Measurements from ENCODE around the gene CCBE1. TPM values are rescaled to one million over a fixed set of nuclear protein-coding genes. Genes with fewer than 3 reads are reported as not detected.

Gene CCBE1
- total and polyA plus RNA-seq, 9 of the 15 experiments (the other 6 are each of a cell fraction or from before 2014, with no cell fraction given): 0.20 TPM; not detected in 8

- peaks cover 0 to 5% of the 10 kb centered on the region in 2 experiments; a peak in 3 of 5 replicates for H3K27me3 ChIP-seq (ENCODE audit: control insufficient read depth in 2 of 2, insufficient read depth in 2 of 2, low read length in 2 of 2)
- no peak overlapping the region for H3K27ac ChIP-seq (ENCODE audit: extremely low read depth, low read depth, low read length)
- 1% methylated on average over 8 of the region's 8 CpGs for WGBS (ENCODE audit: insufficient coverage, low coverage, missing lambda C conversion rate)
- CTCF ChIA-PET (ENCODE audit: low intra/inter-chr PET ratio): no interaction called here
- H3K9me1 ChIP-seq (ENCODE audit: control insufficient read depth, insufficient read depth, low read length): no peaks in the 10 kb centered on the region
- H3K9me3 ChIP-seq (replicated peaks; ENCODE audit: control insufficient read depth, insufficient read depth, low read depth, low read length): no peaks in the 10 kb centered on the region
- DNase-seq (ENCODE audit: extremely low read depth in 1 of 4, low spot score in 3 of 4): no peak
- H4K20me1 ChIP-seq (replicated peaks; ENCODE audit: control insufficient read depth, insufficient read depth, low read length): no peaks in the 10 kb centered on the region
- no peaks in the 10 kb centered on the region for H3K36me3 ChIP-seq (ENCODE audit: control insufficient read depth, insufficient read depth, low read length)
- H3K4me1 ChIP-seq (replicated peaks in 1 of 2; ENCODE audit: control insufficient read depth in 2 of 2, insufficient read depth in 2 of 2, low read length in 2 of 2): no peaks in the 10 kb centered on the region
- H2AFZ ChIP-seq (ENCODE audit: low read depth, low read length): no peak overlapping the region
- no peak overlapping the region for H3K4me2 ChIP-seq (ENCODE audit: insufficient read depth, low read length)
- POLR2A ChIA-PET: no interaction called here
- no peak overlapping the region for H3K4me3 ChIP-seq
- in situ Hi-C loops (cut with MboI) (no loop called here), intact Hi-C loops (cut with micrococcal nuclease) (no loop called here)
- no peaks in the 10 kb centered on the region for H3K79me2 ChIP-seq (ENCODE audit: control insufficient read depth, insufficient read depth, low read length)
- no peak for FAIRE-seq
- no peak for ATAC-seq
- no peak overlapping the region for H3K9ac ChIP-seq (ENCODE audit: insufficient read depth in 1 of 2, low read depth in 2 of 2, low read length in 2 of 2)
- BruUV-seq (replicated peaks): no TSS peak
- TF ChIP-seq MXD1 (CRISPR knock-in tag; IDR thresholded peaks at IDR 0.05; ENCODE audit: borderline replicate concordance, poor library complexity, severe bottlenecking) (no peak), ZNF24 (IDR thresholded peaks at IDR 0.05) (no peak), ZNF586 (CRISPR knock-in tag; conservative IDR thresholded peaks at IDR 0.05) (no peak), ZNF561 (CRISPR knock-in tag; conservative IDR thresholded peaks at IDR 0.05) (no peak), PHB (CRISPR knock-in tag; IDR thresholded peaks at IDR 0.05) (no peak), TCF7 (IDR thresholded peaks at IDR 0.05; ENCODE audit: borderline replicate concordance) (no peak), CREB3 (tag; conservative IDR thresholded peaks at IDR 0.05; ENCODE audit: low read depth) (no peak), ZNF318 (IDR thresholded peaks at IDR 0.05; ENCODE audit: borderline replicate concordance in 1 of 2, low read depth in 1 of 2) (no peak)
These were observed 36.2 kb downstream of the CCBE1 start for GRCh38 chr18:59660786-59661743.
